Transverse colon (tissue), 4 donors: Measurements from ENCODE around the gene ABCA12.

Experiments used
- EP300 ChIP-seq: sonication (generic); formaldehyde crosslinking; IDR thresholded peaks from one replicate; pipeline ENCODE4 v1.6.1; 2017; ENCODE audit warnings: antibody characterized with exemption, low read depth
- POLR2A ChIP-seq: fragments of 450-650 bp; IDR thresholded peaks from one replicate; pipeline ENCODE4 v1.6.1; 2016; ENCODE audit warnings: antibody characterized with exemption, mild to moderate bottlenecking, moderate library complexity
- POLR2AphosphoS5 ChIP-seq, 3 donors: sonication (generic); formaldehyde crosslinking; IDR thresholded peaks; one replicate each; pipeline ENCODE4 v1.6.1; 2016; ENCODE audit warnings: antibody characterized with exemption in 3 of 3
- TF ChIP-seq, protein P1 (sequence below), 5 experiments: fragments of 200-600 bp in 3 of 5; fragments of 450-650 bp in 2 of 5; sonication (generic) in 3 of 5; IDR thresholded peaks; 1 replicate in 2 of 5; 2 replicates in 3 of 5; pipeline ENCODE4 v1.5.1; 2016 to 2017; ENCODE audit warnings: antibody characterized with exemption in 5 of 5, inconsistent platforms in 3 of 5, mild to moderate bottlenecking in 2 of 5, moderate library complexity in 1 of 5

DNA sequence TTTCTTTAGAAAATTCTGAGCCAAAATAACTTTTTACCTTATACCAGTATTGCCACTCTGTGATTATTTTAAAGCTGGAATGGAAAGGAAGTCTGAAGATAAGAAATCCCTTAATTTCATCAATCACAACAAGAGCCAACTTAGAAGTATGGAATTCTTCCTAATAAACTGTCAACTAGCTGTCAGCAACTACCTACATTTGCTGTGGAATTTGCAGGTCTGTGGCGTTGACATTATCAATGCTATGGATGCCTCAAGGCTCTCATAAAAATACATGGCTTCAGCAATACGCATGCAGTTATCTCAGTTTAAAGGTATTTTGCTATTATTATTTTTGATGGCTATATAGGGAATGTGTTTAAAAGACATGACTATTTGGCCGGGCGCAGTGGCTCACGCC lies 108.5 kb downstream of the ABCA12 start:
- TF ChIP-seq EP300 (no peak), POLR2A (no peak), POLR2AphosphoS5 (IDR thresholded peaks at IDR 0.05) (no peak)
- TF ChIP-seq, protein P1, sequence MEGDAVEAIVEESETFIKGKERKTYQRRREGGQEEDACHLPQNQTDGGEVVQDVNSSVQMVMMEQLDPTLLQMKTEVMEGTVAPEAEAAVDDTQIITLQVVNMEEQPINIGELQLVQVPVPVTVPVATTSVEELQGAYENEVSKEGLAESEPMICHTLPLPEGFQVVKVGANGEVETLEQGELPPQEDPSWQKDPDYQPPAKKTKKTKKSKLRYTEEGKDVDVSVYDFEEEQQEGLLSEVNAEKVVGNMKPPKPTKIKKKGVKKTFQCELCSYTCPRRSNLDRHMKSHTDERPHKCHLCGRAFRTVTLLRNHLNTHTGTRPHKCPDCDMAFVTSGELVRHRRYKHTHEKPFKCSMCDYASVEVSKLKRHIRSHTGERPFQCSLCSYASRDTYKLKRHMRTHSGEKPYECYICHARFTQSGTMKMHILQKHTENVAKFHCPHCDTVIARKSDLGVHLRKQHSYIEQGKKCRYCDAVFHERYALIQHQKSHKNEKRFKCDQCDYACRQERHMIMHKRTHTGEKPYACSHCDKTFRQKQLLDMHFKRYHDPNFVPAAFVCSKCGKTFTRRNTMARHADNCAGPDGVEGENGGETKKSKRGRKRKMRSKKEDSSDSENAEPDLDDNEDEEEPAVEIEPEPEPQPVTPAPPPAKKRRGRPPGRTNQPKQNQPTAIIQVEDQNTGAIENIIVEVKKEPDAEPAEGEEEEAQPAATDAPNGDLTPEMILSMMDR (IDR thresholded peaks at IDR 0.05): no peak
